ENCODE measurements around the gene AKAP7.

- TF ChIP-seq, protein P1, sequence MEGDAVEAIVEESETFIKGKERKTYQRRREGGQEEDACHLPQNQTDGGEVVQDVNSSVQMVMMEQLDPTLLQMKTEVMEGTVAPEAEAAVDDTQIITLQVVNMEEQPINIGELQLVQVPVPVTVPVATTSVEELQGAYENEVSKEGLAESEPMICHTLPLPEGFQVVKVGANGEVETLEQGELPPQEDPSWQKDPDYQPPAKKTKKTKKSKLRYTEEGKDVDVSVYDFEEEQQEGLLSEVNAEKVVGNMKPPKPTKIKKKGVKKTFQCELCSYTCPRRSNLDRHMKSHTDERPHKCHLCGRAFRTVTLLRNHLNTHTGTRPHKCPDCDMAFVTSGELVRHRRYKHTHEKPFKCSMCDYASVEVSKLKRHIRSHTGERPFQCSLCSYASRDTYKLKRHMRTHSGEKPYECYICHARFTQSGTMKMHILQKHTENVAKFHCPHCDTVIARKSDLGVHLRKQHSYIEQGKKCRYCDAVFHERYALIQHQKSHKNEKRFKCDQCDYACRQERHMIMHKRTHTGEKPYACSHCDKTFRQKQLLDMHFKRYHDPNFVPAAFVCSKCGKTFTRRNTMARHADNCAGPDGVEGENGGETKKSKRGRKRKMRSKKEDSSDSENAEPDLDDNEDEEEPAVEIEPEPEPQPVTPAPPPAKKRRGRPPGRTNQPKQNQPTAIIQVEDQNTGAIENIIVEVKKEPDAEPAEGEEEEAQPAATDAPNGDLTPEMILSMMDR (optimal IDR thresholded peaks at IDR 0.05 in 1 of 3, IDR thresholded peaks at IDR 0.05 in 1 of 3, conservative IDR thresholded peaks at IDR 0.05 in 1 of 3; ENCODE audit: extremely low read depth in 1 of 3, insufficient read depth in 2 of 3, low read length in 3 of 3), result no peak
- no peak for TF ChIP-seq EZH2 (IDR thresholded peaks at IDR 0.05; ENCODE audit: low read length)
Measured at GRCh38 chr6:131161987-131162386, 26.7 kb downstream of the AKAP7 start.
